UCSD-AML1 (cell line): ENCODE results near the gene FRMD4A.
"Not testable (repeated sequence)": the region's sequence is repeated elsewhere in the genome, so short reads cannot be mapped to it uniquely, and the experiment has no call there.

Source experiments
- DNase-seq: peaks from one replicate; lab custom pipeline; 2025; ENCODE audit not compliant: unreplicated experiment; lab: John Stamatoyannopoulos, UW

Gene FRMD4A

DNA sequence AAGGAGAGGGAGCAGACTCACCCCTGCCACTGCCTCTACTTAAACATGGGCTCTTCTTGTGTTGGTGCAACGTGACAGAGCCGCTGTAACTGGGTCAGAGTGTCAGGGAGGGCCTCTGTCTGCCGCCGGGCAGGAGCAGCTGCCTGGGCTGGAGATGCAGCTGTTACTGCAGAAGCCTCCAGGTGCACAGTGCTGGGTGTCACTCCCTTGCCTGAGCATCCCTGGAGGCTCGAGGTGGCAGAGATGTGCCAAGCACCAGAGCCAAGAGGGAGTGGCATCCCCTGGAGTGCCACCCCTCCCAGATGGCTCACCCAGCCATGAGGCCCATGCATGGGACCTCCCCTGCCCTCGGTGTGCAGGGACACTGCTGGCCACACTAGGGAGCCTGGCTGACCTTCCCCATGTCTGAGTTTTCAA, 598.3 kb downstream of the FRMD4A start:
- no peak for DNase-seq

DNA sequence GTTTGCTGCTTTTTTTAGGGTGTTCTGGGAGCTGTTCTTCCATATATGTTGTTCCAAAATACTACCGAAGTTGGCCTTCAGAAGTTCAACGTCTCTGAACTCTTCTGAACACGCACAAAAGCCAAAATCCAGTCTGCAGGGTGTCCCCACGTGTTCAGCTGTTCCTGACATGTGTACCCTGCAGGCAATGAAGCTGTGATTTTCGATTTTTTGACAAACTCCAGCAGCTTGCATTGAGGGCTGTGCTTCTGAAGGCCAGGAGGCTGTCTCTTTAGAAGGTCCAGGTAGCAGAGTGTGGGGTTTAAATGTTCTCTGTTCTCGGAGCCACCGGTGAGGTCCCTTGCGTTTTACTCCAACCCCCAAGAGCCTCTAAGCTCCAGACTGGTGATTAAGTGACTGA, 598.9 kb downstream of the FRMD4A start:
- DNase-seq, result no peak

GRCh38 chr10:13730956-13731355, 599.8 kb downstream of the FRMD4A start:
- no peak for DNase-seq

GRCh38 chr10:13730306-13730652, 600.4 kb downstream of the FRMD4A start:
- DNase-seq, result no peak

DNA sequence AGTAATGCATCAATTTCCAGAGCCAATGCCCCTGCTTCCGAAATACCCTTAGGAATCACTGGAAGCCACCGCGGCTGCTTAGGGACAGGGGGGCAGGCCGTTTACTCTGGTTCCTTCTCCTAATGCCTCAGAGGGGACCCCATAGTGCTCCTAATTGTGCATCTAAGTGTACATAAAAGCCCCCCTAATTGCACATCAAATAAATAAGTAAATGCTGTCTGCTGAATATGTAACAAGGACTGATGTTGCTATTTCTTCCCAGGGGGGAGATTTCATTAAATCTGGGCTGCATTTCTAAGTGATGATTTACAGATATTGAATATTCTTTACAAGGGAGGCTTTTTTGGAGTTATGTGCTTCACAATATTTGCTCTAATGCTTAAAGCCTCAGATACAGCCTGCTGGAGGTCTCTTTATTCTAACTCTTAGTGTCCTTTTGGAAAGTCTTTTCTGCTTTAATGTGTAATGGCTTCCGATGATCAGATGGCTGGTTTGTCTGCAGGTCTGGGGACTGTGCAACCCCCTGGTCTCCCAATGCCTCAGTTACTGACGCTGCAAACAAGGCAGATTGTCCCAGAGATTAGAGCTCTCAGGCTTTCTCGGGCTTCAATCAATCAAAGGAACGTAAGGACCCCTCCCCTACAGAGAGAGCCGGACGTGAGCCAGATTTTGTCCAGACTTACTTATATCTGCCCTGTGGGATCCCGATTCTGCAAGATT, 601.0 kb downstream of the FRMD4A start:
- DNase-seq, result no peak

- DNase-seq, result no peak
These were observed 601.7 kb downstream of the FRMD4A start for GRCh38 chr10:13728898-13729535.

DNA sequence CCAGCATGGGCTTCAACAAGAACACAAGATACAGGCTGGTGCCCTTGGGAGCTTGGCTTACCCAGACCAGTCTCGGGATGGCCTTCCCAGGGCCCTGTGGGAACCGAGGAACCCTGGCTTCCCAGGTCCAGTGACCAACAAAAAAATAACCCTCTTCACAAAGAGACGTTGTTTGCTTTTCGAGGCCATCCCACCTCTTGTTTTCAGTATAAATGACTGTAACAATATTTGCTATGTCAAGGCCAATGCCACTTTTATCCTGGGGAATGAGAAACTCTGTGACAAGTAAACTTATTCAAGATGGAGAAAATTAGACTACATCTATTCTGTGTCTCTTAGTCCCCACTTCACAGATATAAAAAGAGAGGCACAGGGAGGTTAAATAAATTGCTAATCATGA, 605.1 kb downstream of the FRMD4A start:
- no peak for DNase-seq

- DNase-seq, result no peak
These were observed 606.2 kb downstream of the FRMD4A start for GRCh38 chr10:13724484-13724883.

GRCh38 chr10:13722747-13723653, 607.7 kb downstream of the FRMD4A start:
- DNase-seq, result no peak

DNA sequence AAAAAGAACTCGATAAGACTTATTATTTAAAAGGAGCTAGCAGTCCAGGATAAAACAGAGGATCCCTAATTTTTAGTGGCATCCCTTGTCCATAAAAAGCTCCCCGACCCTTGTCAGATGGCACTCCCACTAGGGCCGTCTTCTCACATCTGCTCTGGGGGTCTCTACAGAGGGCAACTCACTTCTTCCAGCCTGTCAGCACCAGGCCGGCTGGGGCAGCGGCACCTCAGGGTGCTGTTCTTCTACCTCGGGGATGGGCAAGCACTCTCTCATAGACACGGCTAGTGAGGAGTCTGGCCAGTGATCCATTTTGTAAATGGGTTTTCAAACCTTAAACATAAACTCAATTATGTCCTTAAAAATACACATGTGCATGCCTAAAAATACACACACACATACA, 609.2 kb downstream of the FRMD4A start:
- no peak for DNase-seq

DNA sequence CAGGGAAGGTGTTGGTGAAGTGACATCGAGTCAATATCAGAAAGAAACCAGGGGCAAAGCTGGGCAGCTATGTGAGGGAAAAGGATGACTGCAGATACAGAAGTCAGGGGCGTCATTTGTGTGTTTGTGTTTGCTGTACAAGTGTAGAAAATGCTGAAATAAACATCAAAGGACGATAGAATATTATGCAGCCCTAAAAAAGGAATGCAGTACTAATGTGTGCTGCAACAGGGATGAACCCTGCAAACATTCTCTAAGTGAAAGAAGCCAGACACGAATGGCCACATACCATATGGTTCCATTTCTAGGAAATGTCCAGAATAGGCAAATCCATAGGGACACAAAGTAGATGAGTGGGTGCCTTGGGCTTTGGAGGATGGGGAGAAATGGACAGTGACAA, 610.0 kb downstream of the FRMD4A start:
- DNase-seq, result no peak

GRCh38 chr10:13719425-13719824, 611.3 kb downstream of the FRMD4A start:
- DNase-seq, result no peak

- no peak for DNase-seq
These were observed 611.9 kb downstream of the FRMD4A start for GRCh38 chr10:13718820-13719219.

DNA sequence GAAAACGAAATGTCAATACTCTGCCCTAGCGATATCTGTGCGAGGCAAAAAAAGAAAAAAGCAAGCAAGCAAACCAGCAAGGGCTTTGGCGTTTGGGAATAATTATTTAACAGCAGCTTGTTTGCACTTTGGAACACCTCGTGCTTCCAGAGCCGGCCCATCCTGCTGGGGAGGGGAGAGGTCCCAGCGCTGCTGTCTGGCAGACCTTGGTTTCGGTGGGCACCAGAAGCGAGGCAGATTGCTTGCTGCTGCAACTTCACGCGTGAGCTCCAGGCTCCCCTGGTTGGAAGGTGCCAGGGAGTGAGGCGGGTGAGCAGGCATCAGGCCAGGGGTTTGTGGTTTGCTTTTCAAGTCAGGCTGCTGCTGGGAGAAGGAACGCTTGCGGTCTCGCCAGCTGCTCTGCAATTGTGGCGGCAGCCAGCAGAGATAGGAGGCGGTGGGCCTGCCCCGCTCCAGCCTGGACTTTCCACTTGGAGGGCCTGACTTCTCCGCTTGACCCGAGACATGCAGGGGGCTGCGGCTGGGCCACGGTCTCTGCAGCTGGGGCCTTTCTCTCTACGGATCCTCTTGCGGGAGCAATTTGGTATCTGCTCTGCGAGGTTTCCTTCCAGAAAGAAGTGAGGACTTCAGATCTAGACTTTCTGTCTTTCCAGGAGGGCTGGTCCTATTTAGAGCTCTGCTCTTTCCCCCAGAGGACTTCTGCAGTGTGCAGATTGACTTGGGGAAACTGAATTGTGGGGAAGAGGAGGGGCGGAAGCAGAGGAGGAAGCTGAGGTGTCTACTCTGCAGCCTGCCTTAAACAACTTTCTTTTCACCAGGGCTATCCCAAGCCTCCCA, 612.6 kb downstream of the FRMD4A start:
- DNase-seq, result peak; percentile 75

DNA sequence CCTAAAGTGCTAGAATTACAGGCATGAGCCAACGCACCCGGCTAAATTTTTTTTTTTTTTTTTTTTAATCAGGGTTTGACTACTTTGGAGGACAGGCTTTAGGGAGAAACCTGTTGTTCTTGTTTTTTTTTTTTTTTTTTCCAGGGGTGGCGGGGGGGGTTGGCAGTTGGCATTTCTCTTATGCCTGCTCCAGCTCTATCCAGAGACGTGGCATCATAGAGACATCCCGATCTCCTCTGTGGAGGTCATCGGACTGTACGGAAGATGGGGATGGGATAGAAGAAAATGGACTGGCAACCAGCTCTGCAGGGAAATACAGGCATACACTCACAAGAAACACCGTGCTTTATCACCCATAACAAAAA, 613.2 kb downstream of the FRMD4A start:
- DNase-seq, result no peak

DNA sequence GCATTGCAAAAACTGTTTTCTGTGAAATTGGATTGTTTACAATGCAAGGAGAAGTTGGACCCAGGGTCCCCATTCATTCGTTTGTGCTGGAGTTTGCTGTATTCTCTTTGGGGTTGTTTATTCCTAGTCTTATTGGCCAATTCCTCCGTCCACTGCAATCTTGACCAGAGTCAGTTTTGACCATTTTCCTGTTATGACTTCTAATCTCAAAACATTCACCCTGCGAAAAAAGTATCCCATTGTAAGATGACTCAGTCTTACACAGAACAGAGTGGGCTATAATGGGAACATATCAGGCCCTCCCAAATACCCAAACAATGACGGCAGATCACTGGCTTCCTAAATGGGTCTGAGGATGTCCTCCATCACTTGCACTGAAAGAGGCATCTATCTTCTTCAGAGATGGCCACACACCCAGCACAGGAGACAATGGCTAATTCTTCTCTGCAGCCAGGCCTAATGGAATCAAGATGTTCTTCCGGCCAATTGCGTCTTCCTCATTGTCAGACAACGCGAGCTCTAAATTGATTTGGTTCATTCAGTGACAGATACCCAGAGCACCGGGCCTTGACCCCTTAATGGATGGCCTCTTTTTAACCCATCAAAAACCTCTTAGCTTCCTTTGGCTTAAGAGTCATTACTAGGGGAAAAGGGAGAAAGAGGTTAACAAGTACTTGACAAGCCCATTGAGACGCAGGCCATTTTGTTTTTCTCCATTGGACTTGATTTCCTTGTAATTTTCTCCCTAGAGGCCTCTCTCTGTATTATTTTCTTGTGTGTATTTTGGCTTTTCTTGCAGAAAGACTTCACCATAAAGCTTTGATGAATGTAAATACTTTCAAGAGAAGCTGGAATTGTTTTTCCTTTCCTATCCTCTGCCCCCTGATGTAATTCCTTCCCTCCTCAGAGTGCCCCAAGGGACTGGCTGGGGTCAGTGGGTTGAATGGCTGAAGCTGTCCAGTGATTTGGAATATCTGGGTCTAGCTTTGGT, 614.3 kb downstream of the FRMD4A start:
- DNase-seq, result no peak

DNA sequence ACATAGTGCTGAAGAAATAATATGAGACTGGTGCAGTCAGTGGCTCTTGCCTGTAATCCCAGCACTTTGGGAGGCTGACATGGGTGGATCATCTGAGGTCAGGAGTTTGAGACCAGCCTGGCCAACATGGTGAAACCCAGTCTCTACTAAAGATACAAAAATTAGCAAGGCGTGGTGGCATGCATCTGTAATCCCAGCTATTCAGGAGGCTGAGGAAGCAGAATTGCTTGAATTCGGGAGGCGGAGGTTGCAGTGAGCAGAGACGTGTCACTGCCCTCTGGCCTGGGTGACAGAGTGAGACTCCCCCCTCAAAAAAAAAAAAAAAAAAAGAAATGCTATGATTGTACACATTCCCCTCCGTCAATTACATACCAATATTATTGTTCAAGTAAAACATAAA, 615.1 kb downstream of the FRMD4A start:
- DNase-seq, result not testable (repeated sequence)

DNA sequence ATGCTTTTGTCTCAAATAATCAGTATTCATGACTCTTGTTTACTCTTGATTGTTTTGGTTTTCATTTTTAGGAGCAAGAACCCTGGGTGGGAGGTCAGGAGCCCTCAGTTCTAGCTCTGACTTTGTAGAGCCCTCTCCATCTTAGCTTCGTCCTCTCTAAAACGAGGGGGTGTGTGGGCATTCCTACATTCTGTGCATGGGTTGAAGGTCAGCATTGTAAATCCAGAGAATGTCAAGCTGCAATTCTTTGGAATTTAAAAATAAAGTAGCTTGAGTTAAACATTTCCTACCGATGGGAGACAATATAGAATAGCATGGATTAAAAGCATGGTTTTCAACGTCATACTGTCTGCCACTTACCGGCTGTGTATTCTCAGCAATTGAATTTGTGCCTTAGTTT, 615.6 kb downstream of the FRMD4A start:
- DNase-seq, result no peak

DNA sequence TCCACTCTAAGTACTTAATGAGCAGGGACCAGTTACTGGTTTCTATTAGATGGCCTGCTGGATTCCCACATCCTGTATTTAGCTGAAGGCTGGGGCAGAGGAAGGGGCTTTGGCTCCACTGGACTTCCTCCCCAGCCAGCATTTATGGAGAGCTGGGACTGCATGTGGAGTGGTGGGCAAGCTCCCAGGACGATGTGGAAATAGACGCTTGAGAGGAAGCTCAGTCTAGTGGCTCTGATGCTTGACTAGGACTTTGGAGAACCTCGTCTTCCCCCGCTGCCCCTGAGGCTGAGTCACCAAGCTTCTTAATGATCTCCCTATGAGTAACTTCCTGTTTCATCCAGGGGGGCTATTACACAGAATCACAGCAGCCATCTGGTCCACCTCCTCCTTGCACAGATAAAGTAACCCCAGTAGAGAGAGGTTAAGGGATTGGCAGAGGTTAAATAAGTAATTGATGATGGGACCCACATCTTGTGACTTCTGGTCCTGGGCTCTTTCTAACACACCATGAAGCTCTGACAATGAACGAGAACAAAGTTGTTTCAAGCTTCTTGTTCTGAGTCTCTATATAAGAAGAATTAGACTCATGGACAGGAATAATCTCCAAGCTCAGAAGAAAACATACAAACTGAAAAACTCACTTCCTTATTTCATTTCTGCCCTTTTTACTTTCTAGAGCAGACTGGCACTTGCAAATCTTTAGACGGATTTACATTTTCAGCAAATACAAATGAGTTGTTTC, 617.7 kb downstream of the FRMD4A start:
- DNase-seq, result peak; percentile 55
